GM23248 (cell line): ENCODE data around the gene XPO6. TPM values are rescaled to one million over a fixed set of nuclear protein-coding genes. Genes with fewer than 3 reads are reported as not detected.
A peak's percentile ranks its signal among the peaks of the same experiment; 100 is the strongest.

ENCODE experiments used
- DNase-seq: peaks from one replicate; pipeline ENCODE4 v3.0.0-alpha.2; 2015
- H2AFZ ChIP-seq: fragments of 200-600 bp; sonication (generic); 2 replicates; pipeline ENCODE4 v1.6.1; 2016; ENCODE audit warnings: antibody characterized with exemption
- H3F3A ChIP-seq: fragments of 200-600 bp; sonication (generic); 2 replicates; pipeline ENCODE4 v1.6.1; 2016; ENCODE audit warnings: mild to moderate bottlenecking, antibody characterized with exemption, mixed run types; ENCODE audit not compliant: insufficient read depth
- H3K27ac ChIP-seq: fragments of 200-600 bp; sonication (generic); 2 replicates; pipeline ENCODE4 v1.5.1; 2016; ENCODE audit warnings: mild to moderate bottlenecking
- H3K27me3 ChIP-seq: fragments of 200-600 bp; sonication (generic); replicated peaks from 2 replicates; pipeline ENCODE4 v1.6.1; 2016; ENCODE audit warnings: mild to moderate bottlenecking; ENCODE audit not compliant: insufficient read depth
- H3K36me3 ChIP-seq: fragments of 200-600 bp; sonication (generic); 2 replicates; pipeline ENCODE4 v1.6.1; 2016; ENCODE audit warnings: low read depth, mild to moderate bottlenecking
- H3K4me1 ChIP-seq: fragments of 200-600 bp; sonication (generic); 2 replicates; pipeline ENCODE4 v1.6.1; 2016; ENCODE audit warnings: mild to moderate bottlenecking; ENCODE audit not compliant: insufficient read depth
- H3K4me2 ChIP-seq: fragments of 200-600 bp; sonication (generic); one replicate; pipeline ENCODE4 v1.6.1; 2016; ENCODE audit warnings: mild to moderate bottlenecking; ENCODE audit not compliant: unreplicated experiment
- H3K4me3 ChIP-seq: fragments of 200-600 bp; sonication (generic); 2 replicates; pipeline ENCODE4 v1.5.1; 2016; ENCODE audit warnings: mild to moderate bottlenecking
- H3K79me2 ChIP-seq: fragments of 200-600 bp; sonication (generic); 2 replicates; pipeline ENCODE4 v1.6.1; 2016; ENCODE audit warnings: mild to moderate bottlenecking; ENCODE audit not compliant: insufficient read depth
- H3K9ac ChIP-seq: fragments of 200-600 bp; sonication (generic); 2 replicates; pipeline ENCODE4 v1.6.1; 2016; ENCODE audit warnings: mild to moderate bottlenecking
- H3K9me2 ChIP-seq: fragments of 200-600 bp; sonication (generic); 2 replicates; pipeline ENCODE4 v1.6.1; 2016; ENCODE audit warnings: mixed run types, mild to moderate bottlenecking, moderate library complexity; ENCODE audit not compliant: insufficient read depth
- H3K9me3 ChIP-seq: fragments of 200-600 bp; sonication (generic); one replicate; pipeline ENCODE4 v1.6.1; 2017; ENCODE audit warnings: low read depth
- H4K20me1 ChIP-seq: fragments of 200-600 bp; sonication (generic); 2 replicates; pipeline ENCODE4 v1.6.0; 2016; ENCODE audit not compliant: insufficient read depth
- EZH2 ChIP-seq: fragments of 200-600 bp; sonication (generic); IDR thresholded peaks from 2 replicates; pipeline ENCODE4 v1.6.1; 2018; ENCODE audit warnings: antibody characterized with exemption, mild to moderate bottlenecking; ENCODE audit not compliant: insufficient read depth, poor library complexity, severe bottlenecking
- EZH2phosphoT487 ChIP-seq: fragments of 200-600 bp; sonication (generic); IDR thresholded peaks from 2 replicates; pipeline ENCODE4 v1.6.1; 2018; ENCODE audit warnings: antibody characterized with exemption, moderate library complexity, mild to moderate bottlenecking, low read depth; ENCODE audit not compliant: insufficient read depth
- WGBS, 2 experiments: methylation state at CpG; one replicate each; pipeline ENCODE4 v1.1.6; 2015 to 2017; ENCODE audit warnings: low lambda C conversion rate in 2 of 2, low coverage in 1 of 2; ENCODE audit errors: missing lambda C conversion rate in 2 of 2; 5-methylcytosine and 5-hydroxymethylcytosine counted together
- in situ Hi-C: fragments of 300-500 bp; cut with MboI; formaldehyde crosslinking; loops from 2 replicates; pipeline ENCODE4 v1.15.0; 2020
- polyA plus RNA-seq: library from polyadenylated mRNA; unstranded; fragments of >200 nt; fragmentation: Nextera tagmentation; extraction: Ambion mirVana; gene quantifications from 2 replicates; pipeline ENCODE4 v1.2.1, GENCODE V29; 2016
- total RNA-seq: library from RNA; depleted of rRNA; stranded (reverse); fragments of >200 nt; shearing (Covaris generic); gene quantifications from 2 replicates; pipeline ENCODE4 v1.2.3, GENCODE V29; 2014

Gene XPO6
- total and polyA plus RNA-seq, 2 experiments from 2014 or later: 50.7 to 118 TPM

- no peaks in the 10 kb centered on the region for H3K27me3 ChIP-seq
- no peak overlapping the region for H3K4me3 ChIP-seq
- in situ Hi-C loops: no loop called here
- no peaks in the 10 kb centered on the region for H3K9me2 ChIP-seq
- H3K27ac ChIP-seq: no peak overlapping the region
- peaks cover 44% of the 10 kb centered on the region; the same call in 1 of the 2 replicates for H3K36me3 ChIP-seq
- H3K9ac ChIP-seq: no peak overlapping the region
- H3K4me1 ChIP-seq: peaks cover 16% of the 10 kb centered on the region
- H4K20me1 ChIP-seq: peaks cover 7% of the 10 kb centered on the region
- no peak for DNase-seq
- H3K9me3 ChIP-seq: no peaks in the 10 kb centered on the region
- H2AFZ ChIP-seq: no peak overlapping the region
- H3F3A ChIP-seq: peaks cover 26% of the 10 kb centered on the region
- H3K4me2 ChIP-seq: no peak overlapping the region
- TF ChIP-seq EZH2phosphoT487: no peak
- 93 to 96% methylated on average over 5 of the region's 5 CpGs for WGBS, 2 experiments
- H3K79me2 ChIP-seq: peaks cover 100% of the 10 kb centered on the region
Observed at GRCh38 chr16:28175715-28176114, 36.0 kb downstream of the XPO6 start.

DNA sequence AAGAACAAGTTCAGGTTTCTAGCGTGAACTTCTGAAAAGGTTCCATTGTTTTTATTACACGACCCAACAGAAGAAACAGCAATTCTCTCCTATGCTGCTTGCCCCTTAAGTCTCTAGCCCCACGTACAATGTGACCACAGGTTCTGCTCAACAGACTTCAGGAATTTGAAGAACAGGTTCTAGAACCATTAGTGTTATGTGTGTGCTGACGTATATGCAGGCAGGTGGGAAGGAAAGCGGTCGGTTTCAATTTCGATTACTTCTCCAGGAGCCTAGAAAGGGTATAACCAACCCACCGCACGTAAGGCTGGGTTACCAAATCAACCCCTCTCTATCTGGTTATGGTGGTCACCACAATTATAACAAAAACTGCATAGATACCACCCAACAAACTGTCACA is 39.4 kb downstream of the XPO6 start:
- H3K4me2 ChIP-seq: no peak overlapping the region
- no peaks in the 10 kb centered on the region for H3K9me2 ChIP-seq
- DNase-seq: no peak
- H2AFZ ChIP-seq: no peak overlapping the region
- WGBS, 2 experiments: 84 to 86% methylated on average over 9 of the region's 9 CpGs
- no peaks in the 10 kb centered on the region for H3K27me3 ChIP-seq
- peaks cover 52% of the 10 kb centered on the region for H3K36me3 ChIP-seq
- no peaks in the 10 kb centered on the region for H3K9me3 ChIP-seq
- H4K20me1 ChIP-seq: peaks cover 4% of the 10 kb centered on the region; the same call in 1 of the 2 replicates
- in situ Hi-C loops: no loop called here
- H3K79me2 ChIP-seq: peaks cover 99% of the 10 kb centered on the region
- H3K4me1 ChIP-seq: peaks cover 10% of the 10 kb centered on the region
- no peak overlapping the region for H3K4me3 ChIP-seq
- H3K27ac ChIP-seq: no peak overlapping the region
- 0 out of 2 replicates have a peak, but pooled peaks cover 8% of the 10 kb centered on the region for H3F3A ChIP-seq
- H3K9ac ChIP-seq: no peak overlapping the region
- TF ChIP-seq EZH2: no peak
- no peak for TF ChIP-seq EZH2phosphoT487

- in situ Hi-C loops: no loop called here
- Histone ChIP-seq H4K20me1 (peaks cover 4% of the 10 kb centered on the region; the same call in 1 of the 2 replicates), H3K4me2 (no peak overlapping the region)
Observed at GRCh38 chr16:28171816-28172215, 39.9 kb downstream of the XPO6 start.

DNA sequence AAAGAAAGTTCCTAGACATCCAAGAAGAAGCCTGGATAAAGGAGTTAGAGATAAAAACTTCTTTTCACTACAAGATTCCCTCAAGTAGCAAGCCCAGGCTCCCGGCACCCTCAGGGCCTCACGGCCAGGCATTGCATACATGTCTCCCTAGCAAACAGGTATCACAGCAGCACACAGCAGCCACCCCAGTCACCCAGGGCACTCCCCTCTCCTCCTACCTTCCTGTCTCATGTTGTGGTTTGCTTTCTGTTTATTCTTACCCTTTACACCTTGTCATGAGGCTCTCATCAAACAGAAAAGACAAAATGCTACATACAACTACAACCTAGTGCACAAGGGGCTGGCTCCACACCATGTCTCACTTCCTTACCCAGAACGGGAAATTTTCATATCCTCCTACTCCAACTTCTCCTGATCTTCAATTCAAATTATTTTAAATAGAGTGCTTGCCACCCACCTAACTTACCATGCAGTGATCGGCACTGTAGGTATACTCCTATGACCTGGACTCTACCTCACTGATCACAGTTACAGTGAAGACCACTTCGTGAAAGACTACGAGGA is 42.7 kb downstream of the XPO6 start:
- Histone ChIP-seq H3K4me3 (no peak overlapping the region), H3K27me3 (no peaks in the 10 kb centered on the region), H2AFZ (no peak overlapping the region), H3K4me2 (no peak overlapping the region), H3K27ac (no peak overlapping the region), H3K79me2 (peaks cover 99% of the 10 kb centered on the region), H3F3A (peaks cover 23% of the 10 kb centered on the region; the same call in 1 of the 2 replicates), H3K4me1 (peaks cover 15% of the 10 kb centered on the region), H3K36me3 (peaks cover 56% of the 10 kb centered on the region), H3K9me2 (no peaks in the 10 kb centered on the region), H3K9ac (no peak overlapping the region), H4K20me1 (peaks cover 1% of the 10 kb centered on the region; the same call in 1 of the 2 replicates), H3K9me3 (no peaks in the 10 kb centered on the region)
- 89 to 91% methylated on average over 6 of the region's 6 CpGs for WGBS, 2 experiments
- in situ Hi-C loops: no loop called here
- TF ChIP-seq EZH2 (no peak), EZH2phosphoT487 (no peak)
- no peak for DNase-seq

More at GRCh38 chr16:28171816-28172215, 39.9 kb downstream of the XPO6 start:
- peaks cover 51% of the 10 kb centered on the region for H3K36me3 ChIP-seq
- H3K27ac ChIP-seq: no peak overlapping the region
- 96 to 98% methylated on average over 2 of the region's 2 CpGs for WGBS, 2 experiments
- no peak overlapping the region for H3K9ac ChIP-seq
- H3K27me3 ChIP-seq: no peaks in the 10 kb centered on the region
- H3K9me2 ChIP-seq: no peaks in the 10 kb centered on the region
- peaks cover 10% of the 10 kb centered on the region for H3K4me1 ChIP-seq
- H3K4me3 ChIP-seq: no peak overlapping the region
- peaks cover 99% of the 10 kb centered on the region for H3K79me2 ChIP-seq
- H2AFZ ChIP-seq: no peak overlapping the region
- peak; percentile 43 for DNase-seq
- H3K9me3 ChIP-seq: no peaks in the 10 kb centered on the region
- TF ChIP-seq EZH2phosphoT487: no peak
- no peak for TF ChIP-seq EZH2
- 0 out of 2 replicates have a peak, but pooled peaks cover 8% of the 10 kb centered on the region for H3F3A ChIP-seq

- Histone ChIP-seq H3K36me3 (peaks cover 53% of the 10 kb centered on the region), H3K9me2 (no peaks in the 10 kb centered on the region), H3K4me2 (no peak overlapping the region), H3K9me3 (no peaks in the 10 kb centered on the region), H3K9ac (no peak overlapping the region), H3K4me1 (peaks cover 18% of the 10 kb centered on the region), H3K27ac (no peak overlapping the region), H4K20me1 (no peaks in the 10 kb centered on the region), H3K79me2 (peaks cover 99% of the 10 kb centered on the region), H3F3A (peaks cover 24% of the 10 kb centered on the region; the same call in 1 of the 2 replicates), H3K4me3 (no peak overlapping the region), H3K27me3 (no peaks in the 10 kb centered on the region), H2AFZ (no peak overlapping the region)
- in situ Hi-C loops: no loop called here
- DNase-seq: no peak
- TF ChIP-seq EZH2: no peak
- TF ChIP-seq EZH2phosphoT487: no peak
- 96% methylated on average over 3 of the region's 3 CpGs for WGBS, 2 experiments
Observed at GRCh38 chr16:28167730-28168129, 44.0 kb downstream of the XPO6 start.
